GM12878 (cell line): Measurements from ENCODE around the gene DIRAS2. TPM values are rescaled to one million over a fixed set of nuclear protein-coding genes. Genes with fewer than 3 reads are reported as not detected.

ENCODE experiments used
- ATAC-seq: fragments of 200-7000 bp; cut with Tn5 transposase; 3 replicates; pipeline ENCODE4 v1.9.1; 2020; ENCODE audit warnings: mild to moderate bottlenecking, moderate library complexity
- BruUV-seq: library from RNA; stranded (reverse); fragments of 400-500 nt; replicated peaks from 2 replicates; lab custom pipeline; 2021; lab: Mats Ljungman, UMichigan
- CTCF ChIA-PET: fragments of 300-600 bp; sonication (Branson Sonifier 250); formaldehyde crosslinking; extraction: SDS; loops from one replicate; lab custom pipeline; 2021; ENCODE audit warnings: inconsistent platforms; lab: Yijun Ruan, JAX
- POLR2A ChIA-PET: fragments of 350-600 bp; formaldehyde crosslinking; extraction: SDS; loops from one replicate; lab custom pipeline; 2021; ENCODE audit warnings: inconsistent platforms; lab: Charles Lee
- RAD21 ChIA-PET: fragments of 300-600 bp; sonication (Branson Sonifier 250); formaldehyde crosslinking; loops from one replicate; lab custom pipeline; 2023; ENCODE audit warnings: antibody characterized with exemption; ENCODE audit not compliant: unreplicated experiment; lab: Charles Lee
- SMC1A ChIA-PET: fragments of 300-600 bp; sonication (Branson Sonifier 250); formaldehyde crosslinking; loops from one replicate; lab custom pipeline; 2023; ENCODE audit not compliant: unreplicated experiment, uncharacterized antibody; lab: Charles Lee
- DNase-seq: peaks from one replicate; pipeline ENCODE4 v3.0.0-alpha.2; 2011; ENCODE audit warnings: low read depth, low spot score
- FAIRE-seq: peaks from 3 replicates; lab custom pipeline; 2011; peaks lifted over from hg19 to GRCh38; lab: Jason Lieb, UNC
- H2AFZ ChIP-seq: 2 replicates; pipeline ENCODE4 v1.6.0; 2011; ENCODE audit warnings: low read depth, low read length, control low read depth; ENCODE audit not compliant: control insufficient read depth
- H3K27ac ChIP-seq: 2 replicates; pipeline ENCODE4 v1.5.1; 2011; ENCODE audit warnings: control low read depth; ENCODE audit not compliant: control insufficient read depth, insufficient read depth
- H3K27me3 ChIP-seq, 2 experiments: replicated peaks in 1 of 2; 2 replicates each; pipeline versions ENCODE4 v1.6.0 to v1.6.1; 2011; ENCODE audit warnings: low read length in 1 of 2; ENCODE audit not compliant: control insufficient read depth in 2 of 2, insufficient read depth in 2 of 2
- H3K36me3 ChIP-seq, 2 experiments: 2 replicates each; pipeline ENCODE4 v1.5.1; 2011; ENCODE audit warnings: low read length in 1 of 2; ENCODE audit not compliant: control insufficient read depth in 2 of 2, insufficient read depth in 2 of 2
- H3K4me1 ChIP-seq: 2 replicates; pipeline ENCODE4 v1.6.1; 2011; ENCODE audit warnings: mild to moderate bottlenecking, low read length, moderate library complexity, mixed read lengths; ENCODE audit not compliant: control insufficient read depth, insufficient read depth
- H3K4me2 ChIP-seq: 2 replicates; pipeline ENCODE4 v1.6.0; 2011; ENCODE audit warnings: control low read depth; ENCODE audit not compliant: control insufficient read depth, insufficient read depth
- H3K4me3 ChIP-seq: fragments of 200-600 bp; sonication (generic); 2 replicates; pipeline ENCODE4 v1.5.1; 2016
- H3K79me2 ChIP-seq: 2 replicates; pipeline ENCODE4 v1.6.0; 2011; ENCODE audit warnings: low read length; ENCODE audit not compliant: control insufficient read depth, insufficient read depth
- H3K9ac ChIP-seq: 2 replicates; pipeline ENCODE4 v1.8.0; 2011; ENCODE audit warnings: low read length, control low read depth, mixed read lengths; ENCODE audit not compliant: control insufficient read depth, insufficient read depth
- H3K9me3 ChIP-seq: replicated peaks from 3 replicates; pipeline ENCODE4 v1.5.1; 2011; ENCODE audit warnings: mild to moderate bottlenecking, low read length; ENCODE audit not compliant: control insufficient read depth, insufficient read depth
- H4K20me1 ChIP-seq: 2 replicates; pipeline ENCODE4 v1.6.0; 2011; ENCODE audit not compliant: control insufficient read depth, insufficient read depth
- ASH2L ChIP-seq: fragments of 300-600, 200-600 bp; sonication (generic); IDR thresholded peaks from 2 replicates; pipeline ENCODE4 v1.6.1; 2017; ENCODE audit warnings: low read depth, mild to moderate bottlenecking, borderline replicate concordance
- CBX3 ChIP-seq: fragments of 200-600 bp; sonication (generic); IDR thresholded peaks from 2 replicates; pipeline ENCODE4 v1.6.1; 2016; ENCODE audit warnings: low read depth, borderline replicate concordance
- FOXM1 ChIP-seq: IDR thresholded peaks from 2 replicates; pipeline ENCODE4 v1.6.1; 2012; ENCODE audit warnings: low read depth, mild to moderate bottlenecking, inconsistent platforms, low read length, moderate library complexity
- NR2C2 ChIP-seq: IDR thresholded peaks from 2 replicates; pipeline ENCODE4 v1.6.1; 2011; ENCODE audit warnings: borderline replicate concordance, low read depth; ENCODE audit not compliant: control insufficient read depth, insufficient read length
- PAX5 ChIP-seq: IDR thresholded peaks from 2 replicates; pipeline ENCODE4 v1.6.1; 2011; ENCODE audit warnings: low read depth, low read length, borderline replicate concordance
- PAX8 ChIP-seq: fragments of 450-650 bp; IDR thresholded peaks from 2 replicates; pipeline ENCODE4 v1.6.1; 2017; ENCODE audit warnings: mild to moderate bottlenecking, moderate library complexity
- RELA ChIP-seq: fragments of 450-650 bp; IDR thresholded peaks from 2 replicates; pipeline ENCODE4 v1.8.0; 2014; ENCODE audit warnings: borderline replicate concordance; ENCODE audit not compliant: partially characterized antibody
- ZNF274 ChIP-seq: IDR thresholded peaks from one replicate; pipeline ENCODE4 v1.8.0; 2011; ENCODE audit not compliant: insufficient read length, insufficient read depth
- WGBS: methylation state at CpG from one replicate; pipeline ENCODE4 v1.1.6; 2016; ENCODE audit warnings: low lambda C conversion rate; ENCODE audit not compliant: insufficient replicate concordance, insufficient coverage; ENCODE audit errors: missing lambda C conversion rate; 5-methylcytosine and 5-hydroxymethylcytosine counted together
- in situ Hi-C: fragments of 300-500 bp; cut with MboI; formaldehyde crosslinking; loops from 9 replicates; pipeline ENCODE4 v1.14.3; 2018; ENCODE audit warnings: mixed read lengths
- intact Hi-C: fragments of 100-400 bp; cut with micrococcal nuclease; formaldehyde crosslinking; loops from one replicate; pipeline ENCODE4 v1.14.2; 2022; ENCODE audit not compliant: unreplicated experiment
- polyA plus RNA-seq, 11 experiments: library from polyadenylated mRNA; depleted of rRNA in 4 of 11; unstranded in 6 of 11; stranded (reverse) in 5 of 11; fragments of >200 nt; fragmentation: Nextera tagmentation in 4 of 11; fragmentation: Illumina TruSeq in 1 of 11; extraction: Ambion mirVana in 4 of 11; extraction: Trizol in 1 of 11; gene quantifications; 1 replicate in 1 of 11; 2 replicates in 10 of 11; pipeline versions ENCODE4 v1.2.1 to v1.2.3, GENCODE V29; 2011 to 2016; ENCODE audit warnings: inconsistent platforms in 2 of 11, missing spikeins in 2 of 11, low read depth in 1 of 11
- total RNA-seq, 4 experiments: library from RNA; depleted of rRNA in 3 of 4; stranded (reverse); fragments of >200 nt in 3 of 4; fragmentation: Illumina TruSeq in 1 of 4; extraction: Trizol in 1 of 4; gene quantifications; 2 replicates each; pipeline versions ENCODE4 v1.2.1 to v1.2.3, GENCODE V29; 2013 to 2021
- TF ChIP-seq, protein P1 (sequence below): fragments of 450-650 bp; formaldehyde crosslinking; IDR thresholded peaks from 2 replicates; pipeline ENCODE4 v1.5.0; 2022; ENCODE audit warnings: mild to moderate bottlenecking, missing genetic modification characterization
- TF ChIP-seq, protein P2 (sequence below): fragments of 450-650 bp; conservative IDR thresholded peaks from 2 replicates; pipeline ENCODE4 v1.6.1; 2017; ENCODE audit warnings: mild to moderate bottlenecking, moderate library complexity
- TF ChIP-seq, protein P3 (sequence below): fragments of 450-650 bp; IDR thresholded peaks from 2 replicates; pipeline ENCODE4 v1.6.1; 2016; ENCODE audit warnings: mild to moderate bottlenecking
- TF ChIP-seq, protein P4 (sequence below): fragments of 450-650 bp; IDR thresholded peaks from 2 replicates; pipeline ENCODE4 v1.6.1; 2017; ENCODE audit warnings: low read depth, mild to moderate bottlenecking, moderate library complexity
- TF ChIP-seq, protein P5 (sequence below): IDR thresholded peaks from 2 replicates; pipeline ENCODE4 v1.6.1; 2012; ENCODE audit warnings: low read length, inconsistent platforms

The DIRAS2 gene
- total and polyA plus RNA-seq, 10 of the 15 experiments (the other 5 are each of a cell fraction or from before 2014, with no cell fraction given): not detected

DNA sequence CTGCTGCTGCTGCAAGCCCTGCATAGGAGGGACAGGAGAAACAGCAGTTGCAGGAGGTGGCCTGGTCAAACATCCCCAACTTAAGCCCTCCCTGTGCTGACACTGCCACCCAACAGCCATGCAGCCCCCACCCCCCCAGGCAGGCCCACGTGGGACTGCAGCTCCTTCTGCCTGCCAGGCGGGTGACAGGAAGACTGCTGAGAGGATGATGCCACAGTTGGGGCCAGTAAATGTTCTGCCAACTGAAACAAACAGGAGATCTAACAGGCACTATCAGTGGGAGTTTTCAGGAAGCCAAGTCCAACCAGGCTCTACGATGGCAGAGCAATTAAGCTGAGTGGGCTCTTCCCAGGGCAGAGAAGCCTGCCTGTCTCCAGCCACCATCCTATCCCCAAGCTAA lies 31.1 kb downstream of the DIRAS2 start:
- CTCF ChIA-PET: no interaction called here
- Histone ChIP-seq H3K4me3 (no peak overlapping the region), H3K27me3 (no peaks in the 10 kb centered on the region; a peak in 2 of 4 replicates), H3K36me3 (no peaks in the 10 kb centered on the region), H3K4me2 (no peak overlapping the region), H3K4me1 (no peaks in the 10 kb centered on the region), H4K20me1 (no peaks in the 10 kb centered on the region), H2AFZ (no peak overlapping the region), H3K79me2 (no peaks in the 10 kb centered on the region), H3K9ac (no peak overlapping the region), H3K27ac (no peak overlapping the region), H3K9me3 (no peaks in the 10 kb centered on the region)
- WGBS: 0% methylated on average over 3 of the region's 3 CpGs
- BruUV-seq: no TSS peak
- SMC1A ChIA-PET: no interaction called here
- RAD21 ChIA-PET: no interaction called here
- intact Hi-C loops (no loop called here), in situ Hi-C loops (no loop called here)
- no peak for FAIRE-seq
- ATAC-seq: no peak
- POLR2A ChIA-PET: no interaction called here
- DNase-seq: no peak
- TF ChIP-seq NR2C2: no peak
- TF ChIP-seq RELA: no peak
- TF ChIP-seq CBX3: no peak
- no peak for TF ChIP-seq ZNF274
- TF ChIP-seq FOXM1: no peak
- TF ChIP-seq, protein P1, sequence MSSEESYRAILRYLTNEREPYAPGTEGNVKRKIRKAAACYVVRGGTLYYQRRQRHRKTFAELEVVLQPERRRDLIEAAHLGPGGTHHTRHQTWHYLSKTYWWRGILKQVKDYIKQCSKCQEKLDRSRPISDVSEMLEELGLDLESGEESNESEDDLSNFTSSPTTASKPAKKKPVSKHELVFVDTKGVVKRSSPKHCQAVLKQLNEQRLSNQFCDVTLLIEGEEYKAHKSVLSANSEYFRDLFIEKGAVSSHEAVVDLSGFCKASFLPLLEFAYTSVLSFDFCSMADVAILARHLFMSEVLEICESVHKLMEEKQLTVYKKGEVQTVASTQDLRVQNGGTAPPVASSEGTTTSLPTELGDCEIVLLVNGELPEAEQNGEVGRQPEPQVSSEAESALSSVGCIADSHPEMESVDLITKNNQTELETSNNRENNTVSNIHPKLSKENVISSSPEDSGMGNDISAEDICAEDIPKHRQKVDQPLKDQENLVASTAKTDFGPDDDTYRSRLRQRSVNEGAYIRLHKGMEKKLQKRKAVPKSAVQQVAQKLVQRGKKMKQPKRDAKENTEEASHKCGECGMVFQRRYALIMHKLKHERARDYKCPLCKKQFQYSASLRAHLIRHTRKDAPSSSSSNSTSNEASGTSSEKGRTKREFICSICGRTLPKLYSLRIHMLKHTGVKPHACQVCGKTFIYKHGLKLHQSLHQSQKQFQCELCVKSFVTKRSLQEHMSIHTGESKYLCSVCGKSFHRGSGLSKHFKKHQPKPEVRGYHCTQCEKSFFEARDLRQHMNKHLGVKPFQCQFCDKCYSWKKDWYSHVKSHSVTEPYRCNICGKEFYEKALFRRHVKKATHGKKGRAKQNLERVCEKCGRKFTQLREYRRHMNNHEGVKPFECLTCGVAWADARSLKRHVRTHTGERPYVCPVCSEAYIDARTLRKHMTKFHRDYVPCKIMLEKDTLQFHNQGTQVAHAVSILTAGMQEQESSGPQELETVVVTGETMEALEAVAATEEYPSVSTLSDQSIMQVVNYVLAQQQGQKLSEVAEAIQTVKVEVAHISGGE (CRISPR knock-in tag): no peak
- TF ChIP-seq, protein P2, sequence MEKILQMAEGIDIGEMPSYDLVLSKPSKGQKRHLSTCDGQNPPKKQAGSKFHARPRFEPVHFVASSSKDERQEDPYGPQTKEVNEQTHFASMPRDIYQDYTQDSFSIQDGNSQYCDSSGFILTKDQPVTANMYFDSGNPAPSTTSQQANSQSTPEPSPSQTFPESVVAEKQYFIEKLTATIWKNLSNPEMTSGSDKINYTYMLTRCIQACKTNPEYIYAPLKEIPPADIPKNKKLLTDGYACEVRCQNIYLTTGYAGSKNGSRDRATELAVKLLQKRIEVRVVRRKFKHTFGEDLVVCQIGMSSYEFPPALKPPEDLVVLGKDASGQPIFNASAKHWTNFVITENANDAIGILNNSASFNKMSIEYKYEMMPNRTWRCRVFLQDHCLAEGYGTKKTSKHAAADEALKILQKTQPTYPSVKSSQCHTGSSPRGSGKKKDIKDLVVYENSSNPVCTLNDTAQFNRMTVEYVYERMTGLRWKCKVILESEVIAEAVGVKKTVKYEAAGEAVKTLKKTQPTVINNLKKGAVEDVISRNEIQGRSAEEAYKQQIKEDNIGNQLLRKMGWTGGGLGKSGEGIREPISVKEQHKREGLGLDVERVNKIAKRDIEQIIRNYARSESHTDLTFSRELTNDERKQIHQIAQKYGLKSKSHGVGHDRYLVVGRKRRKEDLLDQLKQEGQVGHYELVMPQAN: no peak
- TF ChIP-seq, protein P3, sequence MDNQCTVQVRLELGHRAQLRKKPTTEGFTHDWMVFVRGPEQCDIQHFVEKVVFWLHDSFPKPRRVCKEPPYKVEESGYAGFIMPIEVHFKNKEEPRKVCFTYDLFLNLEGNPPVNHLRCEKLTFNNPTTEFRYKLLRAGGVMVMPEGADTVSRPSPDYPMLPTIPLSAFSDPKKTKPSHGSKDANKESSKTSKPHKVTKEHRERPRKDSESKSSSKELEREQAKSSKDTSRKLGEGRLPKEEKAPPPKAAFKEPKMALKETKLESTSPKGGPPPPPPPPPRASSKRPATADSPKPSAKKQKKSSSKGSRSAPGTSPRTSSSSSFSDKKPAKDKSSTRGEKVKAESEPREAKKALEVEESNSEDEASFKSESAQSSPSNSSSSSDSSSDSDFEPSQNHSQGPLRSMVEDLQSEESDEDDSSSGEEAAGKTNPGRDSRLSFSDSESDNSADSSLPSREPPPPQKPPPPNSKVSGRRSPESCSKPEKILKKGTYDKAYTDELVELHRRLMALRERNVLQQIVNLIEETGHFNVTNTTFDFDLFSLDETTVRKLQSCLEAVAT: no peak
- no peak for TF ChIP-seq PAX8
- TF ChIP-seq, protein P4, sequence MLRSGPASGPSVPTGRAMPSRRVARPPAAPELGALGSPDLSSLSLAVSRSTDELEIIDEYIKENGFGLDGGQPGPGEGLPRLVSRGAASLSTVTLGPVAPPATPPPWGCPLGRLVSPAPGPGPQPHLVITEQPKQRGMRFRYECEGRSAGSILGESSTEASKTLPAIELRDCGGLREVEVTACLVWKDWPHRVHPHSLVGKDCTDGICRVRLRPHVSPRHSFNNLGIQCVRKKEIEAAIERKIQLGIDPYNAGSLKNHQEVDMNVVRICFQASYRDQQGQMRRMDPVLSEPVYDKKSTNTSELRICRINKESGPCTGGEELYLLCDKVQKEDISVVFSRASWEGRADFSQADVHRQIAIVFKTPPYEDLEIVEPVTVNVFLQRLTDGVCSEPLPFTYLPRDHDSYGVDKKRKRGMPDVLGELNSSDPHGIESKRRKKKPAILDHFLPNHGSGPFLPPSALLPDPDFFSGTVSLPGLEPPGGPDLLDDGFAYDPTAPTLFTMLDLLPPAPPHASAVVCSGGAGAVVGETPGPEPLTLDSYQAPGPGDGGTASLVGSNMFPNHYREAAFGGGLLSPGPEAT: no peak
- TF ChIP-seq, protein P5, sequence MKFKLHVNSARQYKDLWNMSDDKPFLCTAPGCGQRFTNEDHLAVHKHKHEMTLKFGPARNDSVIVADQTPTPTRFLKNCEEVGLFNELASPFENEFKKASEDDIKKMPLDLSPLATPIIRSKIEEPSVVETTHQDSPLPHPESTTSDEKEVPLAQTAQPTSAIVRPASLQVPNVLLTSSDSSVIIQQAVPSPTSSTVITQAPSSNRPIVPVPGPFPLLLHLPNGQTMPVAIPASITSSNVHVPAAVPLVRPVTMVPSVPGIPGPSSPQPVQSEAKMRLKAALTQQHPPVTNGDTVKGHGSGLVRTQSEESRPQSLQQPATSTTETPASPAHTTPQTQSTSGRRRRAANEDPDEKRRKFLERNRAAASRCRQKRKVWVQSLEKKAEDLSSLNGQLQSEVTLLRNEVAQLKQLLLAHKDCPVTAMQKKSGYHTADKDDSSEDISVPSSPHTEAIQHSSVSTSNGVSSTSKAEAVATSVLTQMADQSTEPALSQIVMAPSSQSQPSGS: no peak
- no peak for TF ChIP-seq PAX5
- no peak for TF ChIP-seq ASH2L
